ENCODE data around the gene SFRP4. TPM values are rescaled to one million over a fixed set of nuclear protein-coding genes. Genes with fewer than 3 reads are reported as not detected.

The SFRP4 gene
- total RNA-seq (2022) (not detected in 2 replicates), Bru-seq, nascent RNA (percentile 10 among the genes with signal in this experiment), BruChase-seq, experiment 1, labeled RNA remaining after a 2-hour chase (not detected), BruChase-seq, experiment 2, labeled RNA remaining after a 6-hour chase (not detected)
- long read RNA-seq = 0 reads

DNA sequence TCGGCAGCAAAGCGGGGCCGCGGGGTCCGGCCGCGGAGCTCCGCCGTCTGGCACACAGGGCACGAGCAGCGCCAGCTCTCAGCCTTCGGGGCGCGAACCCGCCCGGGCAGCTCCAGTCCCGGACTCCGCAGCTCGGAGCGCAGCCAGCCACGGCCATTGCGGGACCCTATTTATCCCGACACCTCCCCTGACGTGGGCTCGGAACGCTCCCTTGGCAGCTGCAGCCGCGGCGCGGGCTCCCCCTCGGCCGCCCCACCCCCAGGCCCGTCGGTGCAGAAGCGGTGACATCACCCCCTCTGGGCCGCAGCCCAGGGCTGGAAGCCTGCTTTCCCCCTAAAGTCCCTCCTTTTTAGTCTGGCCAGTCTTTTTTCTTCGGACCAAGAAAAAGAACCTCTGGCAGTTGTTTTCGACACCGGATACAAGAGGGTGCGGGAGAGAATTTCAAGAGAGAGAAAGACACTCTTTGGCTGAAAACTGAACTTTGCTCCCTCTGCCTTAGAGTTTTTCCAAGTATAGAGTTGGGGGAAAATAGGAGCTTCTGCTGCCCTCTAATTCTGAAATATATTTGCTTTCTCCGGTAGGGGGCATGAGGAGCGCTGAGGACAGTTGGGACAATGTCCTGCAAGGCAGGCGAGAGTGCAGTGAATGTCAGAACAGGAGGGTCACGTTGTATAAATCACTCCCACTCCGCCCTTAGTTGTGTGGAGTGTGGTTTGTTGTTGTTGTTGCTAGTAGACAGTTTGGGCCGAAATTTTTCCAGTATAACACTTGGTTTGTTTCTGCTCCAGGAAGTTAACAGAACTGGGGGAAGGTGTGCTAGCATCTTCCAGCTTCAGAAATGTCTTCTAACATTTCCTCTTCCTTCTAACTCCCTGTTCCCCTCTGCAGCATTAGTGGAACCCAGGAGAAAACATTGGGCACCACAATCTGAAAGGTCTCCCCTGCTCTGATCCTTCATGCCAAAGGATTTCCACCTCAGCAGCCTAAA, at the start of gene SFRP4:
Gene SFRP4, minus strand, starts transcription at position 145 of the 988 bp plus-strand sequence. CDS start 280 bp downstream, outside the sequence.
- intact Hi-C loops (cut with micrococcal nuclease; ENCODE audit: unreplicated experiment) = loop anchor here (1.0 to 10.0 kb wide), 3 partner anchors 26 to 305 kb away; no protein-coding TSS in a partner anchor
- Mint-ChIP-seq H3K27ac (ENCODE audit: unreplicated experiment) (no peak within 1 kb of the TSS), H3K27me3 (ENCODE audit: insufficient read depth, unreplicated experiment) (peaks cover 38% of the 10 kb centered on the region), H3K4me3 (ENCODE audit: unreplicated experiment) (peak within 1 kb of the TSS; percentile 45), H3K9me3 (ENCODE audit: unreplicated experiment) (no peaks in the 10 kb centered on the region), H3K36me3 (ENCODE audit: insufficient read depth, unreplicated experiment) (no peaks in the 10 kb centered on the region), H3K4me1 (ENCODE audit: low read depth, unreplicated experiment) (peaks cover 6% of the 10 kb centered on the region)
- Histone ChIP-seq H3K4me1 (peaks cover 9% of the 10 kb centered on the region; the same call in 1 of the 2 replicates), H3K36me3 (ENCODE audit: control insufficient read depth, insufficient read depth, low read length) (no peaks in the 10 kb centered on the region), H3K27me3 (replicated peaks; ENCODE audit: control insufficient read depth, insufficient read depth, low read length) (no peaks in the 10 kb centered on the region; the same call in none of the 2 replicates), H3K9me3 (no peaks in the 10 kb centered on the region), H3K4me3 (ENCODE audit: low read depth, low read length) (peak within 1 kb of the TSS; percentile 27)
- peak; percentile 74 to 77 for TF ChIP-seq CTCF (IDR thresholded peaks at IDR 0.05; ENCODE audit: insufficient read depth in 1 of 2, low read depth in 1 of 2, low read length in 1 of 2, severe bottlenecking in 1 of 2, unreplicated experiment in 1 of 2)
- BruUV-seq (replicated peaks) = no TSS peak
- CTCF ChIA-PET = interaction anchor here (1.0 to 1.8 kb wide), 5 partner anchors 9 to 154 kb away, joined by 3 to 11 read pairs (median 4); no protein-coding TSS in a partner anchor
- POLR2A ChIA-PET = interaction anchor here (1.0 kb wide), 1 partner anchor 35 kb away, joined by 3 read pairs; no protein-coding TSS in a partner anchor
- DNase-seq = peak; percentile 57 to 69

- Histone ChIP-seq H3K36me3 (ENCODE audit: control insufficient read depth, insufficient read depth, low read length) (no peaks in the 10 kb centered on the region), H3K9me3 (no peaks in the 10 kb centered on the region), H3K27me3 (replicated peaks; ENCODE audit: control insufficient read depth, insufficient read depth, low read length) (no peaks in the 10 kb centered on the region), H3K4me1 (no peaks in the 10 kb centered on the region), H3K4me3 (ENCODE audit: low read depth, low read length) (no peak overlapping the region)
- no peak overlapping the region for H3K27ac Mint-ChIP-seq (ENCODE audit: unreplicated experiment)
- no peak for TF ChIP-seq CTCF (IDR thresholded peaks at IDR 0.05; ENCODE audit: insufficient read depth in 1 of 2, low read depth in 1 of 2, low read length in 1 of 2, severe bottlenecking in 1 of 2, unreplicated experiment in 1 of 2)
- no TSS peak for BruUV-seq (replicated peaks)
- DNase-seq = no peak
- peaks cover 5% of the 10 kb centered on the region for H3K27me3 Mint-ChIP-seq (ENCODE audit: insufficient read depth, unreplicated experiment)
- no peaks in the 10 kb centered on the region for H3K36me3 Mint-ChIP-seq (ENCODE audit: insufficient read depth, unreplicated experiment)
- ChIA-PET POLR2A (no interaction called here), CTCF (no interaction called here)
- no peaks in the 10 kb centered on the region for H3K4me1 Mint-ChIP-seq (ENCODE audit: low read depth, unreplicated experiment)
- no peaks in the 10 kb centered on the region for H3K9me3 Mint-ChIP-seq (ENCODE audit: unreplicated experiment)
- H3K4me3 Mint-ChIP-seq (ENCODE audit: unreplicated experiment) = no peak overlapping the region
- intact Hi-C loops (cut with micrococcal nuclease; ENCODE audit: unreplicated experiment) = no loop called here
These were observed 47.6 kb upstream of the SFRP4 start for GRCh38 chr7:37964196-37964595.

DNA sequence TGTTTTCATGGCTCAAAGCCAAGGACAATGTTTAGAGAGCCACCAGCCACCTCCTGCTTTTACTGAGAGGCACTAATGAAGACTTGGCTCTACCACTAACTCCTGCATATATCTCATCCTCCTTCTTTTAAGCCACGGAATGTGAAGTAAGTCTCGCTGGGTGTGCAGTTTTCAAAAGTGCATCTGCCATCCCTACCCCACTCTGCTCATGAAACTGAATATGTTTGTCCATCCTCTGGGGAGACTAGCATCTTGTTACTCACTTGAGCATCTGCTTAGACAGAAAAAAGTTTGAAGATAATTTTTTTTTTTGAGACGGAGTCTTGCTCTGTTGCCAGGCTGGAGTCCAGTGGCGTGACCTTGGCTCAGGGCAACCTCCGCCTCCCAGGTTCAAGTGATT, 44.6 kb upstream of the SFRP4 start:
- TF ChIP-seq CTCF (IDR thresholded peaks at IDR 0.05; ENCODE audit: insufficient read depth in 1 of 2, low read depth in 1 of 2, low read length in 1 of 2, severe bottlenecking in 1 of 2, unreplicated experiment in 1 of 2) = no peak
- no peak for DNase-seq
- BruUV-seq (replicated peaks) = no TSS peak
- no peaks in the 10 kb centered on the region for H3K4me1 ChIP-seq
- no peaks in the 10 kb centered on the region for H3K9me3 Mint-ChIP-seq (ENCODE audit: unreplicated experiment)
- ChIA-PET CTCF (no interaction called here), POLR2A (no interaction called here)
- peaks cover 5% of the 10 kb centered on the region for H3K27me3 Mint-ChIP-seq (ENCODE audit: insufficient read depth, unreplicated experiment)
- no peaks in the 10 kb centered on the region for H3K36me3 ChIP-seq (ENCODE audit: control insufficient read depth, insufficient read depth, low read length)
- H3K4me3 ChIP-seq (ENCODE audit: low read depth, low read length) = no peak overlapping the region
- H3K4me1 Mint-ChIP-seq (ENCODE audit: low read depth, unreplicated experiment) = no peaks in the 10 kb centered on the region
- H3K9me3 ChIP-seq = 0 out of 2 replicates have a peak, but pooled peaks cover 2% of the 10 kb centered on the region
- no peak overlapping the region for H3K4me3 Mint-ChIP-seq (ENCODE audit: unreplicated experiment)
- no peaks in the 10 kb centered on the region for H3K27me3 ChIP-seq (replicated peaks; ENCODE audit: control insufficient read depth, insufficient read depth, low read length)
- H3K27ac Mint-ChIP-seq (ENCODE audit: unreplicated experiment) = no peak overlapping the region
- no peaks in the 10 kb centered on the region for H3K36me3 Mint-ChIP-seq (ENCODE audit: insufficient read depth, unreplicated experiment)
- intact Hi-C loops (cut with micrococcal nuclease; ENCODE audit: unreplicated experiment) = no loop called here

Data from Caco-2 (cell line).